HG03378 (cell line): ENCODE measurements around the gene BTG1.

Experiments used
- ATAC-seq: cut with Tn5 transposase; IDR thresholded peaks from one replicate; pipeline ENCODE4 v1.9.1; 2021; ENCODE audit warnings: mild to moderate bottlenecking, moderate library complexity; ENCODE audit not compliant: unreplicated experiment

BTG1 gene

GRCh38 chr12:92134638-92135274 is 10.9 kb downstream of the BTG1 start:
- peak; percentile 27 for ATAC-seq

- peak; percentile 40 for ATAC-seq
These were observed 11.6 kb downstream of the BTG1 start for GRCh38 chr12:92133795-92134637.

- no peak for ATAC-seq
These were observed 12.5 kb downstream of the BTG1 start for GRCh38 chr12:92133171-92133570.

- ATAC-seq, result no peak
These were observed 13.4 kb downstream of the BTG1 start for GRCh38 chr12:92132288-92132687.

GRCh38 chr12:92130999-92131398 is 14.6 kb downstream of the BTG1 start:
- ATAC-seq, result no peak

GRCh38 chr12:92129609-92130008 is 16.0 kb downstream of the BTG1 start:
- no peak for ATAC-seq

GRCh38 chr12:92128612-92129011 is 17.0 kb downstream of the BTG1 start:
- no peak for ATAC-seq

GRCh38 chr12:92124689-92125029 is 21.0 kb downstream of the BTG1 start:
- no peak for ATAC-seq

- no peak for ATAC-seq
These were observed 21.6 kb downstream of the BTG1 start for GRCh38 chr12:92123780-92124688.

- ATAC-seq, result no peak
These were observed 22.5 kb downstream of the BTG1 start for GRCh38 chr12:92122941-92123779.

GRCh38 chr12:92121826-92122225 is 23.8 kb downstream of the BTG1 start:
- no peak for ATAC-seq

- no peak for ATAC-seq
These were observed 26.7 kb downstream of the BTG1 start for GRCh38 chr12:92118826-92119536.

GRCh38 chr12:92114834-92115233 is 30.8 kb downstream of the BTG1 start:
- no peak for ATAC-seq

GRCh38 chr12:92111256-92111655 is 34.4 kb downstream of the BTG1 start:
- peak; percentile 88 for ATAC-seq

- ATAC-seq, result no peak
These were observed 35.5 kb downstream of the BTG1 start for GRCh38 chr12:92110083-92110640.

- ATAC-seq, result no peak
These were observed 36.0 kb downstream of the BTG1 start for GRCh38 chr12:92109613-92110012.

GRCh38 chr12:92108651-92109050 is 37.0 kb downstream of the BTG1 start:
- no peak for ATAC-seq

- ATAC-seq, result no peak
These were observed 38.0 kb downstream of the BTG1 start for GRCh38 chr12:92107621-92108131.

GRCh38 chr12:92107094-92107493 is 38.6 kb downstream of the BTG1 start:
- ATAC-seq, result no peak
